H1 (cell line): ENCODE data around the gene UBA3. TPM values are rescaled to one million over a fixed set of nuclear protein-coding genes. Genes with fewer than 3 reads are reported as not detected.

Source experiments
- ATF3 ChIP-seq: IDR thresholded peaks from 2 replicates; pipeline ENCODE4 v1.6.1; 2011; ENCODE audit warnings: low read depth, mild to moderate bottlenecking, low read length; ENCODE audit not compliant: insufficient read depth
- BRCA1 ChIP-seq: IDR thresholded peaks from 2 replicates; pipeline ENCODE4 v1.6.1; 2012; ENCODE audit warnings: low read depth, low read length, improper control_type of control experiment
- CBX8 ChIP-seq: fragments of 300-800, 300-1000 bp; sonication (generic); IDR thresholded peaks from 2 replicates; pipeline ENCODE4 v1.7.1; 2016; ENCODE audit warnings: low read depth, low read length, borderline replicate concordance
- CTBP2 ChIP-seq: IDR thresholded peaks from 2 replicates; pipeline ENCODE4 v1.7.0; 2011; ENCODE audit warnings: borderline replicate concordance, mild to moderate bottlenecking, moderate library complexity, mixed read lengths, low read length; ENCODE audit not compliant: insufficient read depth, insufficient read length
- GTF2F1 ChIP-seq: IDR thresholded peaks from 2 replicates; pipeline ENCODE4 v1.6.1; 2012; ENCODE audit warnings: low read depth, low read length, improper control_type of control experiment, borderline replicate concordance
- MAFK ChIP-seq: IDR thresholded peaks from 2 replicates; pipeline ENCODE4 v1.6.1; 2012; ENCODE audit warnings: low read depth, mild to moderate bottlenecking, improper control_type of control experiment, low read length
- RBBP5 ChIP-seq: IDR thresholded peaks from 2 replicates; pipeline ENCODE4 v1.7.1; 2012; ENCODE audit warnings: low read depth, mild to moderate bottlenecking, inconsistent platforms, low read length, moderate library complexity, borderline replicate concordance
- polyA plus RNA-seq, 7 experiments: library from polyadenylated mRNA; depleted of rRNA in 3 of 7; stranded (reverse) in 5 of 7; unstranded in 2 of 7; fragments of >200 nt in 5 of 7; fragments of 200-250 nt in 2 of 7; gene quantifications; 1 replicate in 5 of 7; 2 replicates in 1 of 7; 4 replicates in 1 of 7; pipeline versions ENCODE4 v1.2.1 to v1.2.3, GENCODE V29; 2011 to 2013; ENCODE audit warnings: missing spikeins in 2 of 7, mixed read lengths in 2 of 7
- total RNA-seq: library from RNA; stranded (reverse); fragmentation: NEBNext Ultra II Directional; extraction: Animal tissue kit (Norgen Biotek cat#: 25700); gene quantifications from 2 replicates; pipeline ENCODE4 v1.2.1, GENCODE V29; 2021

UBA3 gene
- total and polyA plus RNA-seq, 2 of the 8 experiments (the other 6 are each of a cell fraction or from before 2014, with no cell fraction given) = 40.8 to 97.8 TPM

GRCh38 chr3:69091389-69092029, 11.3 kb upstream of the UBA3 start (continued):
- no peak for TF ChIP-seq BRCA1
- TF ChIP-seq GTF2F1 = no peak
- no peak for TF ChIP-seq ATF3
- TF ChIP-seq MAFK = no peak
- no peak for TF ChIP-seq CBX8
- TF ChIP-seq RBBP5 = no peak
- no peak for TF ChIP-seq CTBP2
- TF ChIP-seq, all 59 proteins: peak for 0
